Effector CD4-positive, alpha-beta T cell (primary cell): ENCODE results near the gene ITPRIPL2.

Experiments used
- DNase-seq: peaks from one replicate; pipeline ENCODE4 v3.0.0-alpha.2; 2020

Gene ITPRIPL2

GRCh38 chr16:19145010-19145409 is 31.2 kb downstream of the ITPRIPL2 start:
- no peak for DNase-seq

- DNase-seq = no peak
Measured at GRCh38 chr16:19147126-19147525, 33.4 kb downstream of the ITPRIPL2 start.

- no peak for DNase-seq
Measured at GRCh38 chr16:19147627-19148026, 33.9 kb downstream of the ITPRIPL2 start.

- DNase-seq = no peak
Measured at GRCh38 chr16:19148189-19148588, 34.4 kb downstream of the ITPRIPL2 start.

GRCh38 chr16:19151310-19151709 is 37.5 kb downstream of the ITPRIPL2 start:
- DNase-seq = no peak

GRCh38 chr16:19152042-19152441 is 38.3 kb downstream of the ITPRIPL2 start:
- no peak for DNase-seq

- DNase-seq = no peak
Measured at GRCh38 chr16:19153876-19154275, 40.1 kb downstream of the ITPRIPL2 start.

- no peak for DNase-seq
Measured at GRCh38 chr16:19162085-19162484, 48.3 kb downstream of the ITPRIPL2 start.

GRCh38 chr16:19163215-19163614 is 49.5 kb downstream of the ITPRIPL2 start:
- DNase-seq = no peak

GRCh38 chr16:19164285-19164684 is 50.5 kb downstream of the ITPRIPL2 start:
- no peak for DNase-seq

- no peak for DNase-seq
Measured at GRCh38 chr16:19165101-19165500, 51.3 kb downstream of the ITPRIPL2 start.

- DNase-seq = no peak
Measured at GRCh38 chr16:19166500-19166899, 52.7 kb downstream of the ITPRIPL2 start.

GRCh38 chr16:19167710-19168370 is 54.1 kb downstream of the ITPRIPL2 start, which contains the start of gene SYT17:
SYT17 (plus strand) TSS chr16:19168240; CDS start chr16:19168647, 407 bp downstream.
- DNase-seq = no peak

GRCh38 chr16:19168371-19169081 is 54.8 kb downstream of the ITPRIPL2 start:
- DNase-seq = no peak

GRCh38 chr16:19169082-19169639 is 55.4 kb downstream of the ITPRIPL2 start:
- no peak for DNase-seq

GRCh38 chr16:19170043-19170655 is 56.4 kb downstream of the ITPRIPL2 start:
- no peak for DNase-seq
